Measurements from ENCODE around the gene TSNAXIP1.
A peak's percentile ranks its signal among the peaks of the same experiment; 100 is the strongest.

TSNAXIP1 gene

GRCh38 chr16:67874372-67874771 lies 67.7 kb downstream of the TSNAXIP1 start:
- TF ChIP-seq CTCF (IDR thresholded peaks at IDR 0.05; ENCODE audit: low read length, missing control alignments): no peak
- DNase-seq (ENCODE audit: low read depth): no peak
- peak overlapping the region; percentile 88 for H3K4me3 ChIP-seq (replicated peaks; ENCODE audit: low read depth, low read length)

- no peak for DNase-seq (ENCODE audit: low read depth)
- H3K4me3 ChIP-seq (replicated peaks; ENCODE audit: low read depth, low read length): no peak overlapping the region
- no peak for TF ChIP-seq CTCF (IDR thresholded peaks at IDR 0.05; ENCODE audit: low read length, missing control alignments)
These were observed 70.4 kb downstream of the TSNAXIP1 start for GRCh38 chr16:67877064-67877463.
